ENCODE data around the gene SDR39U1. TPM values are rescaled to one million over a fixed set of nuclear protein-coding genes. Genes with fewer than 3 reads are reported as not detected.

The SDR39U1 gene
- total RNA-seq, 6 experiments from 2014 or later, result 24.9 to 32.8 (median 28.3) TPM

DNA sequence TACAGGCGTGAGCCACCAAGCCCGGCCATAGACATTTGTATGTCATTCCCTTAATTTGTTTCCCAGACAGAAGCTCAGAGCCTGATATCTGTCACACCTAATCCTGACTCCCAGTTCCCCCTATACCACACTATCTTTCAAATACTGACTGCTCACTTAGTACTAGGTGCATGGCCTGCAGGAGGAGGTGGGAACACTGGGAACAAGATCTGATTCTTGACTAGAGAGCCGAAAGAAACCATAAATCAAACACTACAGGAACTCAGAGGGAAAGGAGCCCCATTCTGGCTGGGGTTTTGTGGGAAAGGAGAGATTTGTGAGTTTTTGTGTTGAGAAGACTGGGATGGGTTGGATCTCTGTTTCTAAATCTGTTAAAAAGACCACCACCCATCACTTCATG lies 7.9 kb downstream of the SDR39U1 start:
- H3K9me3 ChIP-seq, result no peaks in the 10 kb centered on the region
- H3K4me3 ChIP-seq, result no peak overlapping the region
- intact Hi-C loops (cut with DNase I), result loop anchor here (5.0 kb wide), 2 partner anchors 67 to 102 kb away; partner anchors contain the start of gene NFATC4 (in 2 of the 2)
- DNase-seq, result no peak
- H3K4me1 ChIP-seq, result peaks cover 0 to 22% (median 7%) of the 10 kb centered on the region in 4 donors
- H3K36me3 ChIP-seq, result peaks cover 0 to 60% (median 23%) of the 10 kb centered on the region in 4 donors
- H3K27me3 ChIP-seq, result no peaks in the 10 kb centered on the region
- no peak for TF ChIP-seq CTCF (IDR thresholded peaks at IDR 0.05)
- TF ChIP-seq POLR2A (IDR thresholded peaks at IDR 0.05), result no peak
- WGBS (ENCODE audit: insufficient coverage, low coverage, low lambda C conversion rate, missing lambda C conversion rate), result 80% methylated on average over 3 of the region's 3 CpGs
- H3K27ac ChIP-seq, result no peak overlapping the region
- no peak for ATAC-seq

GRCh38 chr14:24434036-24434435 lies 8.5 kb downstream of the SDR39U1 start:
- H3K27ac ChIP-seq, result no peak overlapping the region
- ATAC-seq, result no peak
- intact Hi-C loops (cut with DNase I), result loop anchor here (5.0 kb wide), 2 partner anchors 67 to 102 kb away; partner anchors contain the start of gene NFATC4 (in 2 of the 2)
- no peak for DNase-seq
- H3K27me3 ChIP-seq, result no peaks in the 10 kb centered on the region
- peaks cover 0 to 23% (median 7%) of the 10 kb centered on the region in 4 donors for H3K4me1 ChIP-seq
- TF ChIP-seq POLR2A (IDR thresholded peaks at IDR 0.05), result no peak
- no peak for TF ChIP-seq CTCF (IDR thresholded peaks at IDR 0.05)
- peaks cover 0 to 54% (median 20%) of the 10 kb centered on the region in 4 donors for H3K36me3 ChIP-seq
- no peaks in the 10 kb centered on the region for H3K9me3 ChIP-seq
- H3K4me3 ChIP-seq, result no peak overlapping the region
- 76% methylated on average over 7 of the region's 7 CpGs for WGBS (ENCODE audit: insufficient coverage, low coverage, low lambda C conversion rate, missing lambda C conversion rate)

DNA sequence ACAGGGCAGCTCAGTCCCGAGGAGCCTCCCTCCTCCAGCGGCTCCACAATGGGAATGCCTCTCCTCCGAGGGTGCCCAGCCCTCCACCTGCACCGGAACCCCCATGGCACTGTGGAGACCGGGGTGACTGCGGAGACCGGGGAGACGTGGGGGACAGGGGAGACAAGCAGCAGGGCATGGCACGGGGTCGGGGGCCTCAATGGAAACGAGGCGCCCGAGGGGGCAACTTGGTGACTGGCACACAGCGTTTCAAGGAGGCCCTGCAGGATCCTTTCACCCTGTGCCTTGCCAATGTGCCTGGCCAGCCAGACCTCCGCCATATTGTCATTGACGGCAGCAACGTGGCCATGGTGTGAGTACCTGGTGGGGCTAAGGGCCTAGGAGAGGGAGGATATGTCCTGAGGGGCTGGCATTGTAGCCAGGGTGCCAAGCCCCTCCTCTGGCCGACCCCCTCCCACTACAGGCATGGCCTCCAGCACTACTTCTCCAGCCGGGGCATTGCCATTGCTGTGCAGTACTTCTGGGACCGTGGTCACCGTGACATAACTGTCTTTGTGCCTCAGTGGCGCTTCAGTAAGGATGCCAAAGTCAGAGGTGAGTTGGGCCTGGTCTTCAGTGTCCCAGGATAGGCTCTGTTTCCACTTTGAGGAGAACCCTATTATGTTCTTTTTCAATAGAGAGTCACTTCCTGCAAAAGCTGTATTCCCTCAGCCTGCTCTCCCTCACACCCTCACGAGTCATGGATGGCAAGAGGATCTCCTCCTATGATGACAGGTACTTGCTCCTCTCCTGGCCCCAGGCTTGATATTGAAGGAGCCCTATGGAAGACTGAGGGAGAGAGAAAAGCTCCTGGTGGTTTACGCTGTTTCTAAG lies 10.1 kb downstream of the SDR39U1 start:
- Histone ChIP-seq H3K9me3 (no peaks in the 10 kb centered on the region), H3K36me3 (peaks cover 0 to 42% (median 14%) of the 10 kb centered on the region in 4 donors), H3K4me1 (peaks cover 0 to 35% (median 11%) of the 10 kb centered on the region in 4 donors), H3K4me3 (no peak overlapping the region), H3K27me3 (no peaks in the 10 kb centered on the region), H3K27ac (no peak overlapping the region)
- intact Hi-C loops (cut with DNase I), result loop anchor here (5.0 kb wide), 2 partner anchors 65 to 100 kb away; partner anchors contain the start of gene NFATC4 (in 2 of the 2)
- WGBS (ENCODE audit: insufficient coverage, low coverage, low lambda C conversion rate, missing lambda C conversion rate), result 91% methylated on average over 6 of the region's 24 CpGs
- peak in 1 of 3 donors; percentile 31 for DNase-seq
- no peak for ATAC-seq
- TF ChIP-seq POLR2A (IDR thresholded peaks at IDR 0.05), result no peak
- TF ChIP-seq CTCF (IDR thresholded peaks at IDR 0.05), result no peak

DNA sequence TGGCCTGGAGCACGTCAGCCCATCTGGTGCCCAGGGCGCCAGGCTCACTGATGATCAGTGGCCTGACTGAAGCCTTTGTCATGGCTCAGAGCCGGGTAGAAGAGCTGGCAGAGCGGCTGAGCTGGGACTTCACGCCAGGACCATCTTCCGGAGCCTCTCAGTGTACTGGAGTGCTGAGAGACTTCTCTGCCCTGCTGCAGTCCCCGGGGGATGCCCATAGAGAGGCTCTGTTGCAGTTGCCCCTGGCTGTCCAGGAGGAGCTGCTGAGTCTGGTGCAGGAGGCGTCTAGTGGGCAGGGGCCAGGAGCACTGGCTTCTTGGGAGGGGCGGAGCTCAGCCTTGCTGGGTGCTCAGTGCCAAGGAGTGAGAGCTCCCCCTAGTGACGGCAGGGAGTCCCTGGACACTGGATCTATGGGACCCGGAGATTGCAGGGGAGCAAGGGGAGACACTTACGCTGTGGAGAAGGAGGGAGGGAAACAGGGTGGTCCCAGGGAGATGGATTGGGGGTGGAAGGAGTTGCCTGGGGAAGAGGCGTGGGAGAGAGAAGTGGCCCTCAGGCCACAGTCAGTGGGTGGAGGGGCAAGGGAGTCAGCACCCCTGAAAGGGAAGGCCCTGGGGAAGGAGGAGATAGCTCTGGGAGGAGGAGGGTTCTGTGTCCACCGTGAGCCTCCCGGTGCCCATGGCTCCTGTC lies 10.9 kb downstream of the SDR39U1 start:
- ATAC-seq, result peak; percentile 67 to 76 (median 69)
- peak overlapping the region; percentile 61 to 84 (median 82) for H3K4me3 ChIP-seq
- H3K27me3 ChIP-seq, result no peaks in the 10 kb centered on the region
- no peaks in the 10 kb centered on the region for H3K9me3 ChIP-seq
- TF ChIP-seq POLR2A (IDR thresholded peaks at IDR 0.05), result no peak
- TF ChIP-seq CTCF (IDR thresholded peaks at IDR 0.05), result peak; percentile 90 to 94 (median 92)
- peaks cover 0 to 34% (median 12%) of the 10 kb centered on the region in 4 donors for H3K36me3 ChIP-seq
- peaks cover 0 to 36% (median 14%) of the 10 kb centered on the region in 4 donors for H3K4me1 ChIP-seq
- peak; percentile 90 to 94 (median 91) for DNase-seq
- intact Hi-C loops (cut with DNase I), result loop anchor here (5.0 kb wide), 2 partner anchors 64 to 99 kb away; partner anchors contain the start of gene NFATC4 (in 2 of the 2)
- H3K27ac ChIP-seq, result peak overlapping the region in 2 of 3 donors; percentile 95 to 99
- 11% methylated on average over 8 of the region's 15 CpGs for WGBS (ENCODE audit: insufficient coverage, low coverage, low lambda C conversion rate, missing lambda C conversion rate)

Measured in right lobe of liver (tissue), 6 donors.